ENCODE measurements around the gene MACROH2A1.
"Not testable (repeated sequence)": the region's sequence is repeated elsewhere in the genome, so short reads cannot be mapped to it uniquely, and the experiment has no call there.

The MACROH2A1 gene

GRCh38 chr5:135367076-135367475, 32.0 kb downstream of the MACROH2A1 start:
- peaks cover 77% of the 10 kb centered on the region for H3K36me3 ChIP-seq

DNA sequence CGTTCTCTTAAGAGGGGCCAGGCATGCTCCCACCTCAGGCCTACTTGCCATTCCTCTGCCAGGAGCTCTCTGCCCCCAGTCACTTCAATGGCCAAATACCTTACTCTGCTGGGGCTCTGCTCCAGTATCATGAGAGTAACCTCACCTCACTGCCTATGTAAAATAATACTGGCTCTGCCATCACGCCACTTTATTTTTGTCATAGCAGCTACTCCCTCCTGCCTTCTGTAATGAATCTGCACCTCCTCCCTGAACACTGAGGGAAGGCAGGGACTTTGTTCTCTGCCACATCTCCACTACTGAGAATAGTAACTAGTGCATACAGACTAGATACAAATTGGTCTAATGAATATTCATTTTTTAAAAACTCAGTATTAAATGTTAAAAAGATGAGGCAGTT, 33.8 kb downstream of the MACROH2A1 start:
- Histone ChIP-seq H3K36me3 (peaks cover 75% of the 10 kb centered on the region), H3K4me1 (no peaks in the 10 kb centered on the region)
- DNase-seq = no peak

More at GRCh38 chr5:135367076-135367475, 32.0 kb downstream of the MACROH2A1 start:
- Histone ChIP-seq H3K4me3 (ENCODE audit: low read depth, low read length) (no peak overlapping the region), H3K27me3 (no peaks in the 10 kb centered on the region), H3K9me3 (no peaks in the 10 kb centered on the region), H3K4me1 (no peaks in the 10 kb centered on the region)
- TF ChIP-seq CTCF (IDR thresholded peaks at IDR 0.05; ENCODE audit: low read depth, low read length) = no peak
- no peak for DNase-seq

DNA sequence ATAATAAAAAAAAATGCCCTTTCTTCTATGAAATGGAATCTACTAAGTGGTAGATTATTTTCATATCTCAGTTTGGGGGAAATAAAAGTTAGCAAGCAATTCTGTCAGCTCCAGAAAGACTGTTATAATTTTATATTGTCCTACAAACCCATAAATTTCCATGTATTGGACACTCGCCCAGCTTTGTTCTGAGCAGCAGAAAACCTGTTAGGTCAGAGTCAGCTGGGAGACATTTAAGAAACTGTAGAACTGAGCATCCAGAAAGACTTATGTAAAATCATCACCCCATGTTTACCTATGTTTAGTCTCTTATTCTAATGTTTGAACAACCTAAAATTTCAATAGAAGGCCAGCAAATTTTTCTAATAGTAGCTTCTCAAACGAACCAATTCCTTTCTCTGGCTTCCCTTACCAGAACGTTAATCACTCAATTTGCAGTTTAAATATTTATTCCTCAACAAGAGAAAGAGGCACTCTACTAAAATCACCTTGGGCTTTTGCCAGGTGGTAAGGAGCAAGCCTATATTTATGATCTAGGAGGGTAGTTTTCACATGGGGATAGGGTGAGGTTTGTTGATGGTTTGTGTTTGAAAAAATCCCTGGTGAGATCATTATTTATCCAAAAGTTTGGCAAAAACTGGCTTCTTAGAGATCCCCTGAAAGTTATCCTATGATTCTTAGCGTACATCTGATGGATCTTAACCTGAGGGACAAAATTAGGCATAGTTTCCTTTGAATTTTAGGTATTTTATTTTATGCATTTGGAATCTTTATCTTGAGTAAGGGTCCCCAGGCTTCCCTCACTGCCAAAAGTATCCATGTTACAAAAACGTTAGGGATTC, 34.4 kb downstream of the MACROH2A1 start:
- Histone ChIP-seq H3K9me3 (no peaks in the 10 kb centered on the region), H3K36me3 (peaks cover 72% of the 10 kb centered on the region), H3K4me3 (ENCODE audit: low read depth, low read length) (no peak overlapping the region), H3K4me1 (no peaks in the 10 kb centered on the region), H3K27me3 (no peaks in the 10 kb centered on the region)
- DNase-seq = no peak
- TF ChIP-seq CTCF (IDR thresholded peaks at IDR 0.05; ENCODE audit: low read depth, low read length) = no peak

More for the DNA sequence above, 33.8 kb downstream of the MACROH2A1 start:
- Histone ChIP-seq H3K27me3 (no peaks in the 10 kb centered on the region), H3K4me3 (ENCODE audit: low read depth, low read length) (no peak overlapping the region), H3K9me3 (no peaks in the 10 kb centered on the region)
- TF ChIP-seq CTCF (IDR thresholded peaks at IDR 0.05; ENCODE audit: low read depth, low read length) = no peak

- not testable (repeated sequence) for DNase-seq
- H3K36me3 ChIP-seq = peaks cover 59% of the 10 kb centered on the region
Measured at GRCh38 chr5:135363342-135363741, 35.7 kb downstream of the MACROH2A1 start.

GRCh38 chr5:135362102-135362501, 36.9 kb downstream of the MACROH2A1 start:
- Histone ChIP-seq H3K36me3 (peaks cover 49% of the 10 kb centered on the region), H3K4me3 (ENCODE audit: low read depth, low read length) (no peak overlapping the region), H3K4me1 (peaks cover 7% of the 10 kb centered on the region), H3K27me3 (no peaks in the 10 kb centered on the region), H3K9me3 (no peaks in the 10 kb centered on the region)
- TF ChIP-seq CTCF (IDR thresholded peaks at IDR 0.05; ENCODE audit: low read depth, low read length) = no peak
- DNase-seq = no peak

More at GRCh38 chr5:135363342-135363741, 35.7 kb downstream of the MACROH2A1 start:
- not testable (repeated sequence) for H3K27me3 ChIP-seq; H3K9me3 ChIP-seq; H3K4me3 ChIP-seq (ENCODE audit: low read depth, low read length); H3K4me1 ChIP-seq

DNA sequence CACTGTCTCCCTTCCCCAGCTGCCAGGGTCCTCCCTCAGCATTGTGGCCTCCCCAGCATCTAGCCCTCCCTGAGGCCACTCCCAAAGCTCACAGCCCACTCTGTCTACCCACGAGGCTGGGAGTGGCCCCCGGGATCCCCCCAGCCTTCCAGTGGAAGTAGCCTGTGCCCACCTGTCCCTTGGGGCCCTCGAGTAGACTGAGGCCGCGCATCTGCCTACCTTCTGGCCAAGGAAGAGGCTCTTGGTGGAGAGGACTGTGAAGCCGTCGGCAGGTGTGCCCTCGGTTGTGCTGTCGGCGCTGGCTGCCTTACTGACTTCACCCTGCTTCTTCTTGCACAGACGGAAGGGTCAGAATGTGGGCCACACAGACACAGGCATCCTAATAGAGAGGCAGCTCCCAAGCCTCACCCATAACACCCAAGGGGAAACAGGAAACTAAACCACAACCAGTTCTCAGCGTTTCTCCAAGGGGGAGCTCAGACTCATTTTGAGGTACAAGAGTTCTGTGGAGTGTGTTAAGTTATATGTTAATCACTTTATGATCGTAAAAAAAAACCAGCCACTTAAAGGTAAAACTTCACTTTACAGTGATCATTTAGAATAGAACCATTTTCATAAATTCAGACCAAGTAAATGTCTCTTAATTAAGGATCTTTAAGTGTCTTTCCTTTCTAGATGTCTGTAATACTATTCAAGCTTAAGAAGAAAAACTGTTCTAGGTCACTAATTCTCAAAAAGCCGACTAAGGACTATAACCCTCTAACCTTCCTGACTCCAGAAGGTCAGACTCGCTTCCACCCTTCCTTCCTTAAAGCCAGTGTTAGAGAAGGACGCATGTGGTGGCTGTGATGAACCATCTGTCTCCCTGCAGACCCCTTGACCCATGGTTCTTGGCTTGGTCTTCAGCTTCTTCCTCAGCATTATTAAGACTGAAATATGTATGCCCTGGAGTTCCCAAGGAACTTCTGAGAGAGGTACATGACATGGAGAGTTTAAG, 38.5 kb downstream of the MACROH2A1 start:
- no peaks in the 10 kb centered on the region for H3K9me3 ChIP-seq
- TF ChIP-seq CTCF (IDR thresholded peaks at IDR 0.05; ENCODE audit: low read depth, low read length) = no peak
- peaks cover 42% of the 10 kb centered on the region for H3K36me3 ChIP-seq
- H3K4me1 ChIP-seq = peaks cover 18% of the 10 kb centered on the region
- H3K4me3 ChIP-seq (ENCODE audit: low read depth, low read length) = no peak overlapping the region
- H3K27me3 ChIP-seq = no peaks in the 10 kb centered on the region
- no peak for DNase-seq

Measured in BE2C (cell line).